Measurements from ENCODE around the gene SLC66A1.

Gene SLC66A1

GRCh38 chr1:19375631-19376400, 63.7 kb downstream of the SLC66A1 start:
- no peak overlapping the region for H3K4me3 ChIP-seq (ENCODE audit: insufficient read depth in 1 of 2, low read depth in 1 of 2, low read length in 2 of 2)
- 97% methylated on average over 6 of the region's 6 CpGs for WGBS
- no peak overlapping the region for H3K27ac ChIP-seq (ENCODE audit: low read length, poor library complexity, severe bottlenecking)
- no peak overlapping the region for H2BK120ac ChIP-seq (ENCODE audit: low read depth, low read length)
- no peak overlapping the region for H2BK15ac ChIP-seq (ENCODE audit: low read depth, poor library complexity, severe bottlenecking)
- peaks cover 73 to 78% of the 10 kb centered on the region in 2 experiments for H3K36me3 ChIP-seq (ENCODE audit: control insufficient read depth in 1 of 2, insufficient read depth in 2 of 2, low read depth in 1 of 2, low read length in 2 of 2)
- H3K4me2 ChIP-seq (ENCODE audit: low read length, poor library complexity, severe bottlenecking), result no peak overlapping the region
- H3K9ac ChIP-seq (ENCODE audit: low read length), result no peak overlapping the region
- H2AK5ac ChIP-seq (ENCODE audit: low read length, severe bottlenecking), result no peak overlapping the region
- no peak overlapping the region for H3K18ac ChIP-seq (ENCODE audit: low read depth in 1 of 2, low read length in 2 of 2)
- peaks cover 2% of the 10 kb centered on the region for H3K4me1 ChIP-seq (ENCODE audit: control insufficient read depth, insufficient read depth, low read depth, low read length)
- no peak overlapping the region for H2AFZ ChIP-seq (ENCODE audit: low read depth, low read length)
- H2BK5ac ChIP-seq (ENCODE audit: low read depth, low read length, poor library complexity, severe bottlenecking), result no peak overlapping the region
- H2BK12ac ChIP-seq (ENCODE audit: low read length in 2 of 2), result no peak overlapping the region
- DNase-seq, result no peak
- H3K9me3 ChIP-seq (ENCODE audit: control insufficient read depth, low read length), result peaks cover 13% of the 10 kb centered on the region
- no peak overlapping the region for H3K23ac ChIP-seq (ENCODE audit: low read length in 2 of 2)
- H3K27me3 ChIP-seq (ENCODE audit: control insufficient read depth in 1 of 2, insufficient read depth in 1 of 2, low read length in 2 of 2), result no peaks in the 10 kb centered on the region
- no peak overlapping the region for H3K14ac ChIP-seq (ENCODE audit: low read length in 2 of 2)
- H4K91ac ChIP-seq (ENCODE audit: low read length), result no peak overlapping the region
- peaks cover 65% of the 10 kb centered on the region for H3K79me1 ChIP-seq (replicated peaks; ENCODE audit: low read length, poor library complexity, severe bottlenecking)
- no peak overlapping the region for H4K8ac ChIP-seq (ENCODE audit: low read length)
- H3K4ac ChIP-seq (ENCODE audit: low read depth in 1 of 2, low read length in 2 of 2), result no peak overlapping the region

- Histone ChIP-seq H3K36me3 (ENCODE audit: control insufficient read depth in 1 of 2, insufficient read depth in 2 of 2, low read depth in 1 of 2, low read length in 2 of 2) (peaks cover 69 to 78% of the 10 kb centered on the region in 2 experiments), H2BK15ac (ENCODE audit: low read depth, poor library complexity, severe bottlenecking) (no peak overlapping the region), H3K9ac (ENCODE audit: low read length) (no peak overlapping the region), H2BK5ac (ENCODE audit: low read depth, low read length, poor library complexity, severe bottlenecking) (no peak overlapping the region), H3K4me2 (ENCODE audit: low read length, poor library complexity, severe bottlenecking) (no peak overlapping the region), H3K23ac (ENCODE audit: low read length in 2 of 2) (no peak overlapping the region), H3K14ac (ENCODE audit: low read length in 2 of 2) (no peak overlapping the region), H2AFZ (ENCODE audit: low read depth, low read length) (no peak overlapping the region), H3K27me3 (ENCODE audit: control insufficient read depth in 1 of 2, insufficient read depth in 1 of 2, low read length in 2 of 2) (no peaks in the 10 kb centered on the region), H2BK12ac (ENCODE audit: low read length in 2 of 2) (no peak overlapping the region), H2BK120ac (ENCODE audit: low read depth, low read length) (no peak overlapping the region), H3K4me1 (ENCODE audit: control insufficient read depth, insufficient read depth, low read depth, low read length) (peaks cover 2% of the 10 kb centered on the region), H3K18ac (ENCODE audit: low read depth in 1 of 2, low read length in 2 of 2) (no peak overlapping the region), H3K4ac (ENCODE audit: low read depth in 1 of 2, low read length in 2 of 2) (no peak overlapping the region), H3K27ac (ENCODE audit: low read length, poor library complexity, severe bottlenecking) (no peak overlapping the region), H3K4me3 (ENCODE audit: insufficient read depth in 1 of 2, low read depth in 1 of 2, low read length in 2 of 2) (no peak overlapping the region), H4K8ac (ENCODE audit: low read length) (no peak overlapping the region), H2AK5ac (ENCODE audit: low read length, severe bottlenecking) (no peak overlapping the region), H3K79me1 (replicated peaks; ENCODE audit: low read length, poor library complexity, severe bottlenecking) (peaks cover 59% of the 10 kb centered on the region), H4K91ac (ENCODE audit: low read length) (no peak overlapping the region), H3K9me3 (ENCODE audit: control insufficient read depth, low read length) (peaks cover 13% of the 10 kb centered on the region)
- WGBS, result 95% methylated on average over 6 of the region's 7 CpGs
- DNase-seq, result no peak
These were observed 64.6 kb downstream of the SLC66A1 start for GRCh38 chr1:19376428-19377372.

- H3K27me3 ChIP-seq (ENCODE audit: control insufficient read depth in 1 of 2, insufficient read depth in 1 of 2, low read length in 2 of 2), result no peaks in the 10 kb centered on the region
- H3K4me1 ChIP-seq (ENCODE audit: control insufficient read depth, insufficient read depth, low read depth, low read length), result peaks cover 3% of the 10 kb centered on the region
- H4K91ac ChIP-seq (ENCODE audit: low read length), result no peak overlapping the region
- H2BK5ac ChIP-seq (ENCODE audit: low read depth, low read length, poor library complexity, severe bottlenecking), result no peak overlapping the region
- no peak overlapping the region for H3K4me2 ChIP-seq (ENCODE audit: low read length, poor library complexity, severe bottlenecking)
- H2BK15ac ChIP-seq (ENCODE audit: low read depth, poor library complexity, severe bottlenecking), result no peak overlapping the region
- H2BK12ac ChIP-seq (ENCODE audit: low read length in 2 of 2), result no peak overlapping the region
- H3K23ac ChIP-seq (ENCODE audit: low read length in 2 of 2), result no peak overlapping the region
- no peak overlapping the region for H3K27ac ChIP-seq (ENCODE audit: low read length, poor library complexity, severe bottlenecking)
- peaks cover 13% of the 10 kb centered on the region for H3K9me3 ChIP-seq (ENCODE audit: control insufficient read depth, low read length)
- no peak overlapping the region for H2AFZ ChIP-seq (ENCODE audit: low read depth, low read length)
- H3K36me3 ChIP-seq (ENCODE audit: control insufficient read depth in 1 of 2, insufficient read depth in 2 of 2, low read depth in 1 of 2, low read length in 2 of 2), result peaks cover 69 to 88% of the 10 kb centered on the region in 2 experiments
- H2AK5ac ChIP-seq (ENCODE audit: low read length, severe bottlenecking), result no peak overlapping the region
- H3K4ac ChIP-seq (ENCODE audit: low read depth in 1 of 2, low read length in 2 of 2), result no peak overlapping the region
- no peak overlapping the region for H3K18ac ChIP-seq (ENCODE audit: low read depth in 1 of 2, low read length in 2 of 2)
- DNase-seq, result no peak
- WGBS, result 95% methylated on average over 17 of the region's 17 CpGs
- H4K8ac ChIP-seq (ENCODE audit: low read length), result no peak overlapping the region
- peaks cover 57% of the 10 kb centered on the region for H3K79me1 ChIP-seq (replicated peaks; ENCODE audit: low read length, poor library complexity, severe bottlenecking)
- H3K9ac ChIP-seq (ENCODE audit: low read length), result no peak overlapping the region
- H3K14ac ChIP-seq (ENCODE audit: low read length in 2 of 2), result no peak overlapping the region
- no peak overlapping the region for H2BK120ac ChIP-seq (ENCODE audit: low read depth, low read length)
- H3K4me3 ChIP-seq (ENCODE audit: insufficient read depth in 1 of 2, low read depth in 1 of 2, low read length in 2 of 2), result no peak overlapping the region
These were observed 65.9 kb downstream of the SLC66A1 start for GRCh38 chr1:19377812-19378718.

Measured in mesenchymal stem cell (in vitro differentiated cells and primary cell).